IMR-90 (cell line): Measurements from ENCODE around the gene MGAT4C. TPM values are rescaled to one million over a fixed set of nuclear protein-coding genes. Genes with fewer than 3 reads are reported as not detected.
"Not testable (repeated sequence)": the region's sequence is repeated elsewhere in the genome, so short reads cannot be mapped to it uniquely, and the experiment has no call there.

Experiments used
- ATAC-seq: fragments of 200-7000 bp; cut with Tn5 transposase; 2 replicates; pipeline ENCODE4 v1.9.1; 2020; ENCODE audit warnings: low read depth, mild to moderate bottlenecking, moderate library complexity
- BruUV-seq: library from RNA; stranded (reverse); fragments of 400-500 nt; replicated peaks from 2 replicates; lab custom pipeline; 2021; lab: Mats Ljungman, UMichigan
- CTCF ChIA-PET: fragments of 300-600 bp; formaldehyde crosslinking; extraction: SDS; loops from one replicate; lab custom pipeline; 2021; ENCODE audit warnings: antibody characterized with exemption; lab: Yijun Ruan, JAX
- POLR2A ChIA-PET: fragments of 300-600 bp; sonication (Branson Sonifier 250); formaldehyde crosslinking; loops from one replicate; lab custom pipeline; 2022; ENCODE audit warnings: antibody characterized with exemption; ENCODE audit not compliant: unreplicated experiment; lab: Charles Lee
- DNase-seq: peaks from one replicate; pipeline ENCODE4 v3.0.0; 2013
- H2AFZ ChIP-seq: replicated peaks from 2 replicates; pipeline ENCODE3; 2013; ENCODE audit warnings: low read length, mild to moderate bottlenecking; ENCODE audit not compliant: poor library complexity
- H2AK5ac ChIP-seq: 2 replicates; pipeline ENCODE4 v1.6.1; 2013; ENCODE audit warnings: low read depth, low read length, inconsistent platforms
- H2AK9ac ChIP-seq: replicated peaks from 2 replicates; pipeline ENCODE3; 2013; ENCODE audit warnings: mild to moderate bottlenecking, low read depth, low read length, moderate library complexity; ENCODE audit not compliant: poor library complexity
- H2BK120ac ChIP-seq: 2 replicates; pipeline ENCODE4 v1.6.1; 2013; ENCODE audit warnings: low read depth, low read length, inconsistent platforms
- H2BK15ac ChIP-seq: 3 replicates; pipeline ENCODE4 v1.6.1; 2013; ENCODE audit warnings: low read depth, low read length, inconsistent platforms
- H2BK20ac ChIP-seq: 2 replicates; pipeline ENCODE4 v1.6.1; 2013; ENCODE audit warnings: low read depth, mild to moderate bottlenecking, inconsistent platforms, low read length, moderate library complexity
- H2BK5ac ChIP-seq: 2 replicates; pipeline ENCODE4 v1.6.1; 2013; ENCODE audit warnings: mild to moderate bottlenecking, low read depth, low read length, inconsistent platforms; ENCODE audit not compliant: poor library complexity, severe bottlenecking
- H3K14ac ChIP-seq: replicated peaks from 2 replicates; pipeline ENCODE4 v1.6.1; 2013; ENCODE audit warnings: low read depth, low read length, inconsistent platforms
- H3K18ac ChIP-seq: 2 replicates; pipeline ENCODE4 v1.6.1; 2013; ENCODE audit warnings: low read depth, low read length, control low read depth
- H3K23ac ChIP-seq: 2 replicates; pipeline ENCODE4 v1.6.1; 2013; ENCODE audit warnings: low read depth, low read length, inconsistent platforms
- H3K27ac ChIP-seq: 2 replicates; pipeline ENCODE4 v1.5.1; 2013; ENCODE audit warnings: mild to moderate bottlenecking, control low read depth, low read length; ENCODE audit not compliant: insufficient read depth
- H3K27me3 ChIP-seq: 2 replicates; pipeline ENCODE4 v1.6.1; 2013; ENCODE audit warnings: low read length; ENCODE audit not compliant: control insufficient read depth, insufficient read depth
- H3K36me3 ChIP-seq: 2 replicates; pipeline ENCODE4 v1.6.1; 2013; ENCODE audit warnings: low read length, mixed read lengths; ENCODE audit not compliant: control insufficient read depth, insufficient read depth
- H3K4ac ChIP-seq: 2 replicates; pipeline ENCODE4 v1.6.1; 2013; ENCODE audit warnings: low read depth, low read length, inconsistent platforms
- H3K4me1 ChIP-seq: 2 replicates; pipeline ENCODE4 v1.6.1; 2013; ENCODE audit warnings: low read length, mixed read lengths; ENCODE audit not compliant: control insufficient read depth, insufficient read depth
- H3K4me2 ChIP-seq: 2 replicates; pipeline ENCODE4 v1.6.1; 2013; ENCODE audit warnings: low read depth, mild to moderate bottlenecking, control low read depth, low read length, moderate library complexity
- H3K4me3 ChIP-seq: 2 replicates; pipeline ENCODE4 v1.5.1; 2013; ENCODE audit warnings: low read depth, mild to moderate bottlenecking, control low read depth, low read length, moderate library complexity; ENCODE audit not compliant: insufficient read depth
- H3K56ac ChIP-seq: 2 replicates; pipeline ENCODE4 v1.6.1; 2013; ENCODE audit warnings: low read length, inconsistent platforms; ENCODE audit not compliant: insufficient read depth; ENCODE audit errors: extremely low read depth
- H3K79me1 ChIP-seq, 2 experiments: 2 replicates each; pipeline ENCODE4 v1.6.1; 2013; ENCODE audit warnings: low read length in 2 of 2, inconsistent platforms in 1 of 2, low read depth in 1 of 2
- H3K9ac ChIP-seq: 2 replicates; pipeline ENCODE4 v1.6.1; 2013; ENCODE audit warnings: low read depth, low read length, control low read depth
- H3K9me1 ChIP-seq: 2 replicates; pipeline ENCODE4 v1.6.1; 2013; ENCODE audit warnings: low read length, inconsistent platforms; ENCODE audit not compliant: insufficient read depth
- H3K9me3 ChIP-seq: 2 replicates; pipeline ENCODE4 v1.6.1; 2013; ENCODE audit warnings: low read length; ENCODE audit not compliant: control insufficient read depth, insufficient read depth
- H4K20me1 ChIP-seq: 2 replicates; pipeline ENCODE4 v1.6.1; 2013; ENCODE audit warnings: low read length, inconsistent platforms; ENCODE audit not compliant: insufficient read depth
- H4K5ac ChIP-seq: 2 replicates; pipeline ENCODE4 v1.6.1; 2013; ENCODE audit warnings: mild to moderate bottlenecking, low read depth, low read length, control low read depth
- H4K8ac ChIP-seq, 2 experiments: 2 replicates each; pipeline ENCODE4 v1.6.1; 2013; ENCODE audit warnings: low read depth in 2 of 2, low read length in 2 of 2, control low read depth in 1 of 2, inconsistent platforms in 1 of 2
- H4K91ac ChIP-seq: 2 replicates; pipeline ENCODE4 v1.6.1; 2013; ENCODE audit warnings: low read depth, low read length, inconsistent platforms; ENCODE audit not compliant: insufficient read depth
- POLR2A ChIP-seq: IDR thresholded peaks from 2 replicates; pipeline ENCODE4 v1.6.1; 2012; ENCODE audit warnings: mild to moderate bottlenecking, low read depth, low read length
- WGBS, 2 experiments: methylation state at CpG; one replicate each; pipeline versions ENCODE4 v1.1.5 to v1.1.7; 2013; ENCODE audit warnings: missing lambda C conversion rate in 2 of 2; ENCODE audit not compliant: insufficient read length in 1 of 2; ENCODE audit errors: extremely low coverage in 2 of 2; 5-methylcytosine and 5-hydroxymethylcytosine counted together
- dilution Hi-C: fragments of 300-500 bp; cut with HindIII; formaldehyde crosslinking; loops from one replicate; pipeline ENCODE4 v1.14.3; 2018; ENCODE audit warnings: low sequenced_read_pairs; ENCODE audit not compliant: unreplicated experiment
- in situ Hi-C: fragments of 300-500 bp; cut with MboI; formaldehyde crosslinking; loops from 3 replicates; pipeline ENCODE4 v1.14.3; 2019; ENCODE audit warnings: low sequenced_read_pairs, inconsistent platforms, mixed read lengths
- intact Hi-C: fragments of 100-400 bp; cut with micrococcal nuclease; formaldehyde crosslinking; loops from 2 replicates; pipeline ENCODE4 v1.10.0; 2022
- polyA plus RNA-seq, 3 experiments: library from polyadenylated mRNA; depleted of rRNA; stranded (reverse); fragments of >200 nt; gene quantifications; 2 replicates each; pipeline ENCODE4 v1.2.3, GENCODE V29; 2012; ENCODE audit warnings: low replicate concordance in 1 of 3
- total RNA-seq: library from RNA; depleted of rRNA; stranded (reverse); fragments of >200 nt; gene quantifications from 2 replicates; pipeline ENCODE4 v1.2.3, GENCODE V29; 2012

MGAT4C gene
- total and polyA plus RNA-seq, 2 of the 4 experiments (the other 2 are of a cell fraction) = not detected

- Histone ChIP-seq H4K8ac (no peak overlapping the region), H3K4me1 (no peaks in the 10 kb centered on the region), H3K79me1 (no peaks in the 10 kb centered on the region), H3K9ac (no peak overlapping the region), H3K56ac (no peak overlapping the region), H3K27ac (no peak overlapping the region), H3K4me3 (no peak overlapping the region), H2BK5ac (no peak overlapping the region), H3K4me2 (no peak overlapping the region), H4K5ac (no peak overlapping the region), H2BK20ac (no peak overlapping the region), H4K91ac (no peak overlapping the region), H3K36me3 (no peaks in the 10 kb centered on the region), H2AFZ (no peak overlapping the region), H2BK120ac (no peak overlapping the region), H4K20me1 (no peaks in the 10 kb centered on the region), H2BK15ac (no peak overlapping the region), H2AK9ac (no peak overlapping the region), H3K18ac (no peak overlapping the region), H3K27me3 (no peaks in the 10 kb centered on the region), H3K14ac (no peak overlapping the region), H3K9me3 (no peaks in the 10 kb centered on the region), H3K4ac (no peak overlapping the region), H3K9me1 (no peaks in the 10 kb centered on the region), H3K23ac (no peak overlapping the region), H2AK5ac (no peak overlapping the region)
- TF ChIP-seq POLR2A = no peak
- intact Hi-C loops (no loop called here), in situ Hi-C loops (no loop called here), dilution Hi-C loops (no loop called here)
- ATAC-seq (no peak), DNase-seq (no peak)
- ChIA-PET CTCF (no interaction called here), POLR2A (no interaction called here)
- BruUV-seq = no TSS peak
Measured at GRCh38 chr12:86081843-86082242, 174.3 kb downstream of the MGAT4C start.

GRCh38 chr12:86059052-86059451, 197.1 kb downstream of the MGAT4C start:
- BruUV-seq, in situ Hi-C loops, H3K23ac ChIP-seq, H3K18ac ChIP-seq, H3K9me1 ChIP-seq, H2BK120ac ChIP-seq, H3K4me2 ChIP-seq, H4K20me1 ChIP-seq, H2BK15ac ChIP-seq, H3K4ac ChIP-seq, H3K4me3 ChIP-seq, H2AK5ac ChIP-seq, H3K14ac ChIP-seq, H2BK20ac ChIP-seq, H3K9me3 ChIP-seq, H3K4me1 ChIP-seq, H4K5ac ChIP-seq, H2AK9ac ChIP-seq, H2AFZ ChIP-seq, dilution Hi-C loops, H3K36me3 ChIP-seq, ATAC-seq, H3K27me3 ChIP-seq, H4K91ac ChIP-seq, CTCF ChIA-PET, H2BK5ac ChIP-seq, H3K27ac ChIP-seq, H3K56ac ChIP-seq, intact Hi-C loops, H3K9ac ChIP-seq, H3K79me1 ChIP-seq, DNase-seq, H4K8ac ChIP-seq, POLR2A ChIA-PET: not testable (repeated sequence)
- WGBS, 2 experiments = no CpG with 5 or more reads among the region's 4 CpGs
